Activated naive CD4-positive, alpha-beta T cell treated with anti-CD3 and anti-CD28 coated beads, Interleukin-2, amount 50 U/mL, for 16 hours (primary cell): Measurements from ENCODE around the gene TMEM114.

ENCODE experiments used
- DNase-seq: peaks from one replicate; pipeline ENCODE4 v3.0.0-alpha.2; 2020

The TMEM114 gene

DNA sequence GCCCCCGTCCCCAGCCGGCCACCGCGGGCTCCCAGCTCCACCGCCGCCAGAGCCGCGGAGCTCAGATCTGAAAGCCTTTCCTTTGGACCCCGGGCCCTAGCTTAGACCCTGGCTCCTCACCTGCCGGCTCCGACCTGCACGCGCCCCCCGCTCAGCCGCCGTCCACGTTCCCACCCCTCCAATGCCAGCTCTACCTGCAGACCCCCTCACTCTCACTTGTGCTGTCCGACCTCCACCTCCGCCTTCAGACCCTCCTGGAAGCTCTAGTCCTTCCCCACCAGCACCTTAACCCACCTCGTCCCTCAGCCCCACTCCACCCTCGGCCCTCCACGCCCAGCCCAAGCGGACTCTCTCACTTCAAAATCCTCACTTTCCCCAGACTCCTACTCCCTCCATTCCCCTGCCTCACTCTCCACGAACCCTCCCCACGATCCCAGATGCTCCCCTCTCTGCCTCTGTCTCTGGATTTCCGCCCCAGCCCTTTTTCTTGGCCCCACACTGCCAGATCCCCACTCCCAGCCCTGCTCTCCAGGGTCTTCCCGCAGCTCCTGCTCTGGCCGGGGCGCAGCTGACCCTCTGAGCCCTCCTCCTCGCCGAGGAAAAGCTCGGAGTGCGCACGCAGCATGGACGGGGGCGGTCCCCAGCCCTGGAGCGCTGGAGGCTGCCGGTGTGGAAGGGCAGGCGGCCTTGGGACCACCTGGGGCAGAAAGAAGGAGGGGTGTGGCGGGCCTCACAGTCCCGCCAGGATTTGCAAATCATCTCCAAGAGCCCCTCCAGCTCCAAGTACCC lies at the start of gene TMEM114:
TMEM114 (minus strand) TSS at position 612 of the 789 bp plus-strand sequence. CDS start 673 bp downstream, outside the sequence.
- no peak for DNase-seq

DNA sequence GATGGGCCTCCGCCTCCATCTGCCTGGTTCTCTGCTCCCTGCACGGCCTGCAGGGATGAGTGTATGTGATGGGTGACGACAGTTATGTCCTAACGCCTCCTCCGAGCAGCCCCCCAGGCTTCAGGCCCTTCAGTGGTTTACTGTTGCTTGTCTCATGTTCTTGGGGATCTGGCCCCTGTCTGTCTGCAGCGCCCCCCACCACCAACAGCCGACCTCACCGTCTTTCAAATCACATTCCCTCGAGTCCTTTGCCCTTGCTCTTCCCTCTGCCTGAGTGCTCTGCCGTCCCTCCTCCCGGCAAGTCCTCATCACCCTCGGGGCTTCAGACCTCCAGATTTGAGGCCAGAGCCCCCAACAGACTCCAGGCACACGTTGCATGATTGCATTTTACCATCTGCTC lies 49.4 kb upstream of the TMEM114 start:
- DNase-seq, result no peak

- no peak for DNase-seq
Observed at GRCh38 chr16:8634991-8635736, 44.9 kb upstream of the TMEM114 start.

DNA sequence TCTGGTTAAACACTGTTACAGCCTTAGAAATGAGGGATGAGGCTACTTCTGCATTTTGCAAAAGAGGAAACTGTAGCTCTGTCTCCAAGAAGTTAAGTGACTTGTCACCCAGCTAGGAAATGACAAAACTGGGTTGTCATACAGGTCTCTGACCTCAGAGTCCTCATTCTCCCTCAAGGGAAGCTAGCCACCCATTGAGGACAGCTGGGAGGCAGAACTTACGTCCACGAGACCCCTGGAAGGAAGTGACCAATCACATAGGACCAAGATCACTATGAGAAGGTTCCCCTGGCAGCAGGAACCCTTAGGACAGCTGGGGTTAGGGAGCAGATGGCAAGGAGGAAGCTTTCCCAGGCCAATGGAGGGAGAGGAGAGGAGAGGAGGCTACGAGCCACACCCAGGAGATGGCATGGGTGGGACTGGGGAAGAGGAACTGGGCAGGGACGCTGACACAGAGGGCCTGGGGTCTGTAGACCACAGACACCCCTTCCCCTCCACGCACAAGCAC lies 42.4 kb upstream of the TMEM114 start:
- no peak for DNase-seq

DNA sequence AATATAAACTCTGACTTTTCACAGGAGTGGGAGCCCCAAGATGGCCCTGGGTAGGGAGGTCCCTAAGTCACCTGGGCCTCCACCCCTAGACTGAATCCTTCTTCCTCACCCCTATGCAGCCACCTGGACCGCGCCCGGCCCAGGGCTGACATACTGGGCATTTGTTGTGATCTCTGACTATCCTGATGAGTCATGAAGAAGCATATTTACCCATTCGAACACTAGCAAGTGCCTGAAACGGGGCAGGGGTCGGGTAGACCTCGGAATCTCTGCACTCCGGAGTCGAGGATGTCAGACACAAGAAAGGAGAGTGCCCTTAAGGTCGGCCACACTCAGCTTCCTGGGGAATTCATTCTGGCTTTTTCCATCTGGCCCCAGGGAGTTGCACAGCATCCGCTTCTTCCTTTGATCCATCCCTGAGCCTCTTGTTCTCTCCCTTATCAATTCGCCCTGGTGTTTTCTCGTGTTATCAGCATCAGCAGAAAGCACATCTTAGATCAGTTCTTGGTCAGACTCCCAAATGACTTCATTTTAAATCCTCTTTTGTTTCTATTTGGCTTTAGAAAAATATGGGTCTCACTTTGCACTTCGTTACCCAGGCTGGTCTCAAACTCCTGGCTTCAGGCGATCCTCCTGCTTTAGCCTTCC lies 41.6 kb upstream of the TMEM114 start:
- DNase-seq, result no peak

DNA sequence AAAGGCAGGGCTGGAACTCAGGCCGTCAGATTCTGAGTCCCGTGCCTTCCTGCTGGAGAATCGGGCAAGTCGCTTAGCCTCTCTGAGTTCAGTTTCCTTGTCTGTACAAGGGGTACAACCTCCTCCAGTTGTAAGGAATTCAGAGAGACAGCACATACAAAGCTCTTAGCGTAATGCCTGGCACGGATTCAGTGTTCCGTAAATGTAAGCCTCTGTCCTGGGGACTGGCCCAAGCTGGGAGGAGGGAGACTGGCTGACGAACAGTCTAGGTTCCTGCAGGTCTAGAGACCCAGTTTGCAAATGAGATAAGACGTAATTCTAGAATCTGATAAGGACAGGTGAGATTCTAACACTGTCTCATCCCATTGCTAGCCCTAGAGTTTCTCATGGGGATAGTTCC lies 41.1 kb upstream of the TMEM114 start:
- no peak for DNase-seq

GRCh38 chr16:8630255-8630953 lies 40.1 kb upstream of the TMEM114 start:
- DNase-seq, result no peak

DNA sequence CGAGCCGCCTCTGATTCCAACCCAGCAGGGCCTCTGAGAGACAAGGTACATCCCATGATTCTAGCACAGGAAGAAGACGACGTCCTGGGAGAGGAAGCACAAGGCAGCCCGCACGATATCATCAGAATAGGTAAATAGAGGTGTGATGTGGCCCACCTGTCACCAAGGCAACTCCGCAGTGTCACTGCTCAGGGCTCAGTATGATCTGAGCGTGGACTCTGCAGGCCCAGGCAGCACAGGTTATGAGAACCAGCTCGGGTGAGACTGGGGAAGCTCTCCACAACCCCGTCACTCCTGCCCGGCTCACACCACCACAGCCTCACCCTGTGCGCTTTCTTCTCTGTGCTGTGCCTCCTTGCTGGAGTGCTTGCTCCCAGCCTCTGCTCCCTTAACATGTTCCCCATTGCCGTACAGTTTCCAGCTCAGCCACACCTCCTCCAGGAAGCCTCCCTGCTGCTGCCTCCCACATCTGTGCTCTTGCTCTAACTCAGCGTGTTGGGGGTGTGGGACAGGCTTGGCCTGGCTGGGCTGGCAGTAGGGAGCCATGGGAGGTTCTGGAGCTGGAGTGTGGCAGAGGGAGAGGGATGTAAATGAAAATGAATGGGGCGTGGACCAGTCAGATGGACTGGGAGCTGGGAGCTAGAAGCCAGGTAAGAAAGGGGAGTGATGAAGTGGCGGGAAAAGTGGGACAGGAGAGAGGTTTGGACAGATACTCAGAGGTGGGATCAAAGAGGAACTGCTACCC lies 38.8 kb upstream of the TMEM114 start:
- DNase-seq, result no peak

DNA sequence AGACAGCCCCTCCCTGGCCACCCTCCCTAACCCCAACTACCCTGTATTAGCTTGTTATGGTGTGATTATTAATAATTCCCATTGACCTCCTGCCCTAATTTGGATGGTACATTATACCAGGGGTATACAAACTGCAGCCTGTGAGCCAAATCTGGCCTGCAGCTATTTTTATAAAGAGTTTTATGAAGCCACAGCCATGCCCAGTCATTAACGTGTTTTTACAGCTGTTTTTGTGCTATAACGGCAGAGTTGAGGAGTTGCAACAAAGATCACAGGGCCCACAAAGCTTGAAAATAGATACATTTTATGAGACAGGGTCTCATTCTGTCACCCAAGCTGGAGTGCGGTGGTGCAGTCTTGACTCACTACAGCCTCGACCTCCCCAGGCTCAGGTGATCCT lies 37.1 kb upstream of the TMEM114 start:
- no peak for DNase-seq

- DNase-seq, result no peak
Observed at GRCh38 chr16:8626946-8627345, 36.6 kb upstream of the TMEM114 start.

DNA sequence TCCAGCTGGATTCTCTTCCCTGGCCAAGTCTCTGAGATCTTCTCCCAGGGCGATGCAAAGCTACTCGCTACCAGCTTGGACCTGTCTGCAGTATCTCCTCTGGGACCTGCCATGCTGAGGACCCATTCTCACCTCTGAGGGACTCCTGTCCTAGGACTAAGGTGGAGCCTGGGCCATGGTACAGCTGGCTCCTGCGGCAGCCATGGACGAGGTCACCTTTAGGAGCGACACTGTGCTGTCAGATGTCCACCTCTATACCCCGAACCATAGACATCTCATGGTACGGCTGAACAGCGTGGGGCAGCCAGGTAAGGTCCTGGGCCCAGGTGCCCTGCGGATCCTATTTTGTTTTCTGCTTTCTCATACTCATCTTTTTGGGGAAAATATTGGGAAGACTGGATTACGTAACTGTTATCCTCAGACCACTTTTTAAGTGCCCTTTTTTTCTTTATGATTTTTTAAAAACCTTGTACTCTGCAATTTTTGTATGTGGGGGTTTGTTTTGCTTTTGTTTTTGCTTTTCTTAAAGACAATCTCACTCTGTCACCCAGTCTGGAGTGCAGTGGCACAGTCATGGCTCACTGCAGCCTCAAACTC lies 35.3 kb upstream of the TMEM114 start:
- DNase-seq, result no peak

GRCh38 chr16:8623634-8624033 lies 33.3 kb upstream of the TMEM114 start:
- no peak for DNase-seq

- no peak for DNase-seq
Observed at GRCh38 chr16:8622315-8622656, 32.0 kb upstream of the TMEM114 start.

DNA sequence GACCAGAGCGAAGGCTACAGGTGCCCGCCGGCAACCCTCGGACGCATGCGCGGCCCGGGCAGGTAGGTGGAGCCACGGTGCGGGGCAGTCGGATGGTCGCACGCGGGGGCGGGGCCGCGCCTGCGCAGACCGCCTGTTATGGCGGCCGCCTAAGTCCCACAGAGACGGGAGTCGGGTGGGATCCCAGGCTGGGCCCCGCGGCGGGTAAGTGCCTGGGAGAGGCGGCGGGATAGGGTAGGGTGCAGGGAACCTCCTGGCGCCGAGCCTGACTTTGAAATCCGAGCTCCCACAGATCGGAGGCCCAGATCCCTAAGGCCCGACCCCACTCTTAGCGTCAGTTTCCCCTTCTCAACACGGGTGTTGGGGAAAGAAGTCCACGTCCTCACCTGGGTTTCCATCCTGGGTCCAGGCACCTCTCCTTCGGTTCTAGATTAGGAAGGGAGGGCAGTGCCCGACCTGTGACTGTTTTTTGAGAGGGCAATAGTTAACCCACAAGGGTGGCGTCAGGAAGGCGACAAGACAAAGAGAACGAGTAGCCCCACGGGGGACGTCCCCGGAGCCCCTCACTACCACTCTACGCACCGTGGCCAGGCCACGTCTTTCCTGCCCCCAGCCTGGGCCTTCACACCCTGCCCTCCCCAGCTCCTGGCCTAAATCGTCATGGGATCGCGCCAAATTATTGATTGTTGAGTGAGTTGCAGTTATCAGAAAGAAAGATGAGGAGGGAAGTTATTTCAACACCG lies 31.4 kb upstream of the TMEM114 start, which contains the start of gene METTL22:
METTL22 (plus strand) TSS at position 127 of the 743 bp plus-strand sequence. CDS start 3,968 bp downstream, outside the sequence.
- DNase-seq, result peak; percentile 94

DNA sequence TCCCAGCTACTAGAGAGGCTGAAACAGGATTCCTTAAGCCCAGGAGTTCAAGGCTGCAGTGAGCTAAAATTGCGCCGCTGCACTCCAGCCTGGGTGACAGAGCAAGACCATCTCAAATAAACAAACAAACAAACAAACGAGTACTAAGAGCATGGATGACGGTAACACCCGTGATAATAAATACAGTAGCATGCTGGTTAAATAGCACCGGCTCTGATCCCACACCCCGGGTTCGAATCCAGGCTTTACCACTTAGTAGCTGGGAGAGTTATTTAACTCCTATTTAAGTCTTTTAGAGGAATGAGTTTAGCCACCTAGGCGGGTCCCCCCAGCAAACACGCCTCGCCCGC lies 30.9 kb upstream of the TMEM114 start:
- DNase-seq, result no peak

DNA sequence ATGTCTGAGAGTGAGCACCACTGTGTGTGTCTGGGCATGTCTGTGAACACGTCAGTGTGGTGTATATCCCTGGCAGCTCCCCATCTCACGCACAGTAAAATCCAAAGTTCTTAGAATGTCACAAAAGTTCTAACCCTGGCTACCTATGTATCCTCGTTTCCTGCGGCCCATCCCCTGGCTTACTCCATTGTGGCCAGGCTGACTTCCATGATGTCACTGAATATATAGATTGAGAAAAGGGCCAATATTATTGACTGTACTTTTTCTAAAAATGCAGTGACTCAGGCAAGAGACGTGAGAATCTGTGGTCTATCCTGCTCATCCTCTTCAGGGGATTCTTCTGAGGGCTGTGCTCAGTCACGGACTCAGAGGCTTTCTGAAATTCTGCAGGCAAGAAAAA lies 30.2 kb upstream of the TMEM114 start:
- DNase-seq, result no peak

DNA sequence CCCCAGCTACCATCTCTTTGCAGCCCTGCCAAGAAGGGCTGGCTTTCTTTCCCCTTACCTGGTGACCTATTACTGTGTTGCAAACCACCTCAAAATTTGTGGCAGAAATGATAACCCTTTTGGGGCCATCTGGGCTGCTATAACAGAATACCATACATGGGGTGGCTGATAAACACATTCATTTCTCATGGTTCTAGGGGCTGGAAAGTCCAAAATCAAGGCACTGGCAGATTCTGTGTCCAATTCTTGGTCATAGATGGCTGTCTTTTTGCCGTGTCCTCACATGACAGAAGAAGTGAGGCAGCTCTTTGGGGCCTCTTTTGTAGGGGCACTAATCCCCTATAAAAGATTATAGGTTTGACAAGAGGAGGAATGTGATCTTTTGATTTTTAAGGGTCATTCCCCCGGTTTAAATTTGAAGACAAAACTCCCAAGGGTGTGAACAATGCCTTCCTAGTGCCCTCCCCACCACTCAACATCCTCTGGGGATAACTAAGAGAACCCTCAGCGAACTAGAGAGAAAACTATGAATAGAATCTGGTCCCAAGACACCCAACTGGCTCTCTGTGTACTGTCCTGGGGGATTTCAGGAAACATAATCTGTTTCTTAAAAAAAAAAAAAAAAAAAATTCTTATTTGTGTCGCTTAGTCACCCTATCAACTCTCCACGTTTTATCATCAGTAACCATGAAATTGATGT lies 29.5 kb upstream of the TMEM114 start:
- DNase-seq, result no peak

DNA sequence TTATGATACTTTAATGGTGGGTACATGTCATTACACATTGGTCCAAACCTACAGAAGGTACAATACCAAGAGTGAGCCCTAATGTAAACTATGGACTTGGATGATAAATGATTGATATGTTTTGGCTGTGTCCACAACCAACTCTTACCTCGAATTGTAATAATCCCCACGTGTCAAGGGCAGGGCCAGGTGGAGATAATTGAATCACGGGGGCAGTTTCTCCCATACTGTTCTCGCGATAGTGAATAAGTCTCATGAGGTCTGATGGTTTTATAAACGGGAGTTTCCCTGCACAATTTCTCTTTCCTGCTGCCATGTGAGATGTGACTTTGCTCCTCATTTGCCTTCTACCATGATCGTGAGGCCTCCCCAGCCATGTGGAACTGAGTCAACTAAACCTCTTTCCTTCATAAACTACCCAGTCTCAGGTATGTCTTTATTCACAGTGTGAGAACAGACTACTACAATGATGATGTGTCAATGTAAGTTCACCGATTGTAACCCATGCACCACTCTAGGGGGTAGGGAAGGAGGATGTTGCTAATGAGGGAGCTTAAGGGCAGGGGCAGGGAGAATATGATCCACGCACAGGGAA lies 24.2 kb upstream of the TMEM114 start:
- no peak for DNase-seq

GRCh38 chr16:8611886-8612600 lies 21.7 kb upstream of the TMEM114 start:
- DNase-seq, result no peak
